ENCODE data around the gene FSD1.
A peak's percentile ranks its signal among the peaks of the same experiment; 100 is the strongest.

The FSD1 gene

DNA sequence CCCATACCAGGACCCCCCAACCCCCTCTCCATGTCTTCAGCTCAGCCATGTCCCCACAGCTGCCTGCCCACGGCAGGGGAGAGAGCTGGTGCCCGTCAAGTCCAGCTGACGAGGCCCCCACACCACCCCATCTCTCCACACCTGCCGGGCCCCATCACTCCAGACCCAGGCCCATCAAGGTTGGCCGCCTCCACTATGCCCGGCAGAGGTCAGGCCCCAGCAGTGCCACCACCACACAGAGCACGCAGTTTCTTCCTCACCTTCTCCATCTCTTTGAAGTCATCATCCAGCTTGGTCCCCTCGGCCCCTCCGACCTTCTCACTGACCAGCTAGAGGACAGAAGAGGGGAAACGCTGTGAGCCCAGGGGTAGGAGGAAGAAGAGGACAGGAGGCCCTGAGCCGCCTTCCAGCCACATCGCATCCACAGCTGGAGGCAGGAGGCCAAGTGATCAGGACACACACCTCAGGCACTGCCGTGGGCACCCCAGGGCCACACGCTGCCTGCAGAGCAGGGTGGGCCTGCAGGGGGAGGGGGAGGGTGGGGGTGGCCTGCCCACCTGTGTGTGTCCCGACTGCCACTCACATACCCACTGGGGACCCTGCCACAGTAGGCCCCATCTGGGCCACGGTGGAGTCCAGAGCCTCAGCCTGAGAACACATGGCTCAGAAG, 62.4 kb downstream of the FSD1 start:
- Histone ChIP-seq H3K27me3 (replicated peaks; ENCODE audit: control insufficient read depth, insufficient read depth, low read length) (no peaks in the 10 kb centered on the region), H3K36me3 (ENCODE audit: control insufficient read depth, insufficient read depth, low read length) (peaks cover 38% of the 10 kb centered on the region), H3K4me3 (replicated peaks; ENCODE audit: low read depth, low read length) (no peak overlapping the region)
- no peak for DNase-seq (ENCODE audit: extremely low read depth, insufficient read length)
- TF ChIP-seq, protein P1, sequence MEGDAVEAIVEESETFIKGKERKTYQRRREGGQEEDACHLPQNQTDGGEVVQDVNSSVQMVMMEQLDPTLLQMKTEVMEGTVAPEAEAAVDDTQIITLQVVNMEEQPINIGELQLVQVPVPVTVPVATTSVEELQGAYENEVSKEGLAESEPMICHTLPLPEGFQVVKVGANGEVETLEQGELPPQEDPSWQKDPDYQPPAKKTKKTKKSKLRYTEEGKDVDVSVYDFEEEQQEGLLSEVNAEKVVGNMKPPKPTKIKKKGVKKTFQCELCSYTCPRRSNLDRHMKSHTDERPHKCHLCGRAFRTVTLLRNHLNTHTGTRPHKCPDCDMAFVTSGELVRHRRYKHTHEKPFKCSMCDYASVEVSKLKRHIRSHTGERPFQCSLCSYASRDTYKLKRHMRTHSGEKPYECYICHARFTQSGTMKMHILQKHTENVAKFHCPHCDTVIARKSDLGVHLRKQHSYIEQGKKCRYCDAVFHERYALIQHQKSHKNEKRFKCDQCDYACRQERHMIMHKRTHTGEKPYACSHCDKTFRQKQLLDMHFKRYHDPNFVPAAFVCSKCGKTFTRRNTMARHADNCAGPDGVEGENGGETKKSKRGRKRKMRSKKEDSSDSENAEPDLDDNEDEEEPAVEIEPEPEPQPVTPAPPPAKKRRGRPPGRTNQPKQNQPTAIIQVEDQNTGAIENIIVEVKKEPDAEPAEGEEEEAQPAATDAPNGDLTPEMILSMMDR (IDR thresholded peaks at IDR 0.05; ENCODE audit: insufficient read depth, low read length, poor library complexity, severe bottlenecking): no peak

DNA sequence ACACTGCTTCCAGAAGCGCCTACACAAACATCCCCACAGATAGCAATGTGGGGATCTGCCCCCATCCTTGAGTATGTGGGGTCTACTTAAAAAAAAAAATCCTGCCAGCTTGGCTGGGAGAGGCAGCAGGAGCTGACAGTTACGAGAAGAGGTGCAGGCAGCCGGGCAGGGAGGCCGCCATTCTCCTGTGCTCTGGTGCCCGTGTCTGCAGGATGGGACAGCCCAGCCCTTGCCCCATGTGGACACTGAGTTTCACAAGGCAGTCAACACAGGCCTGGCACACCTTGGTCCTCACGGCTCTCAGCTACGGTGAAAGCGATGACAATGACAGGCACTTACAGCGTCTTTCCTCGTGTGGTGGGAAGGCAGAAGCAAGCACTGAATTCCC, 62.9 kb downstream of the FSD1 start:
- no peak for DNase-seq (ENCODE audit: extremely low read depth, insufficient read length)
- TF ChIP-seq, protein P1 (IDR thresholded peaks at IDR 0.05; ENCODE audit: insufficient read depth, low read length, poor library complexity, severe bottlenecking): no peak
- Histone ChIP-seq H3K36me3 (ENCODE audit: control insufficient read depth, insufficient read depth, low read length) (peaks cover 34% of the 10 kb centered on the region), H3K4me3 (replicated peaks; ENCODE audit: low read depth, low read length) (no peak overlapping the region), H3K27me3 (replicated peaks; ENCODE audit: control insufficient read depth, insufficient read depth, low read length) (no peaks in the 10 kb centered on the region)

DNA sequence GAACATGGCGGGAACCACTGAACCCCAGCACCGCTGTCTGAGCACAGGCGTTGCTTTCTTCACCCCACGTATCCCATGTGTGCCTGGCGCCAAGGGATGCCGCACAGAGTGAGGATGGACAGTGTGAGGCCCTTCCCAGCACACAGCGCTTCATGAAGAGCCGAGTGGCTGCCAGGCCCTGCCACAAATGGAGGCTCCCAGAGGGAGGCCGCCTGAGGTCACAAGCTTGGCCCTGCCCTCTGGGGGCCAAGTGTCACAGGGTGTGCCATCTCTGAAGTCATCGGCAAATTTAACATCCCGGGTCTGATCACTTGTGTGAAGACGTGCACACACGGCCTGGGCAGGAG, 63.4 kb downstream of the FSD1 start:
- Histone ChIP-seq H3K4me3 (replicated peaks; ENCODE audit: low read depth, low read length) (no peak overlapping the region), H3K36me3 (ENCODE audit: control insufficient read depth, insufficient read depth, low read length) (peaks cover 32% of the 10 kb centered on the region), H3K27me3 (replicated peaks; ENCODE audit: control insufficient read depth, insufficient read depth, low read length) (no peaks in the 10 kb centered on the region)
- TF ChIP-seq, protein P1 (IDR thresholded peaks at IDR 0.05; ENCODE audit: insufficient read depth, low read length, poor library complexity, severe bottlenecking): no peak
- no peak for DNase-seq (ENCODE audit: extremely low read depth, insufficient read length)

- H3K36me3 ChIP-seq (ENCODE audit: control insufficient read depth, insufficient read depth, low read length): peaks cover 27% of the 10 kb centered on the region
- H3K27me3 ChIP-seq (replicated peaks; ENCODE audit: control insufficient read depth, insufficient read depth, low read length): no peaks in the 10 kb centered on the region
- TF ChIP-seq, protein P1 (IDR thresholded peaks at IDR 0.05; ENCODE audit: insufficient read depth, low read length, poor library complexity, severe bottlenecking): no peak
- no peak for DNase-seq (ENCODE audit: extremely low read depth, insufficient read length)
- no peak overlapping the region for H3K4me3 ChIP-seq (replicated peaks; ENCODE audit: low read depth, low read length)
Measured at GRCh38 chr19:4368128-4368820, 63.9 kb downstream of the FSD1 start.

DNA sequence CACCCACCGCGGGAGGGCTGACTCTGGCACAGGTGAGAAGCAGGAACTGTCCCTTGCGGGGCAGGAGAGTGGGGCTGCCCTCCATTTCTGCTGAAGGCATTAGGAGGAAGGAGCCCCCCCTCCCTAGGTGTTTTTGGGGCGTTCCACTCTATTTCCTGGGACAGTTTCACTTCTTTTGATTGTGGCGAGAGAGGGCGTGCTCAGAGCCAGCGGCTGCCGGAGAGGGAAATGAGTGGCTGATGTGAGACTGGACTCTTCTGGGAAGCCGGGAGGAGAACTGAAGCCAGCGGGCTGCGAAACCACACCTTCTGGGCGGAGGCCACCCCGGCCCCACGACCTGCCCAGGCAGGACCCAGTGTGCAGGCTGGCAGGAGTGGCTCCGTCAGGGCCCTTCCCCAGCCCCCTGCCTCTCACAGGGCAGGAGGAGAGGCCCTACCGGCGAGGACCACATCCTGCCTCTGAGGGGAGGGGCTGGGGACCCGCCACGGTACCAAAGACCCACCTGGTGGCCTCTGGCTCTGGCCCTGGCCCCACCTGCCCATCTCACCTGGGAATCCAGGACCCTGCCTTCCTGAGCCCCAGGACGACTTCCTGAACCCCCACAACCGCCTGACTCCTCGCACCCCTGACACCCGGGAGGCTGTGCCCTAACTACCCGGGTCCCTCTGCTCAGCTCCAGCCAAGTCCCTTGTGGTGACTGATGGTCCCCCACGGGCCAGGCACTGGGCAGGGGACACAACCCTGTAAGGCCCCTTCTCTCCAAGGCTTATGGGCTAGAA, 64.9 kb downstream of the FSD1 start:
- peak; percentile 87 for DNase-seq (ENCODE audit: extremely low read depth, insufficient read length)

More for the DNA sequence above, 64.9 kb downstream of the FSD1 start:
- H3K27me3 ChIP-seq (replicated peaks; ENCODE audit: control insufficient read depth, insufficient read depth, low read length): no peaks in the 10 kb centered on the region
- H3K4me3 ChIP-seq (replicated peaks; ENCODE audit: low read depth, low read length): peak overlapping the region; percentile 58
- peaks cover 18% of the 10 kb centered on the region for H3K36me3 ChIP-seq (ENCODE audit: control insufficient read depth, insufficient read depth, low read length)
- TF ChIP-seq, protein P1 (IDR thresholded peaks at IDR 0.05; ENCODE audit: insufficient read depth, low read length, poor library complexity, severe bottlenecking): no peak
